Neural cell (in vitro differentiated cells): ENCODE data around the gene LANCL3. TPM values are rescaled to one million over a fixed set of nuclear protein-coding genes. Genes with fewer than 3 reads are reported as not detected.
A peak's percentile ranks its signal among the peaks of the same experiment; 100 is the strongest.

Source experiments
- H2AFZ ChIP-seq: fragments of 200-600, 300-800 bp; sonication (generic), shearing (Covaris generic); 2 replicates; pipeline ENCODE4 v1.6.0; 2014; ENCODE audit warnings: low read depth, mild to moderate bottlenecking, antibody characterized with exemption, low read length, moderate library complexity
- H3F3A ChIP-seq: fragments of 200-600 bp; shearing (Covaris generic); 2 replicates; pipeline ENCODE4 v1.6.1; 2016; ENCODE audit warnings: mild to moderate bottlenecking, moderate library complexity, mixed read lengths, antibody characterized with exemption, low read length; ENCODE audit not compliant: insufficient read depth, poor library complexity, severe bottlenecking
- H3K27ac ChIP-seq: fragments of 200-600, 300-800 bp; sonication (generic), shearing (Covaris generic); 2 replicates; pipeline ENCODE4 v1.5.1; 2014; ENCODE audit warnings: mild to moderate bottlenecking, low read length, moderate library complexity
- H3K27me3 ChIP-seq: fragments of 300-800, 200-600 bp; sonication (generic), shearing (Covaris generic); 2 replicates; pipeline ENCODE4 v1.6.0; 2014; ENCODE audit warnings: mild to moderate bottlenecking, low read depth, low read length, moderate library complexity; ENCODE audit not compliant: insufficient read depth
- H3K36me3 ChIP-seq: fragments of 300-800, 200-600 bp; sonication (generic), shearing (Covaris generic); 2 replicates; pipeline ENCODE4 v1.5.1; 2014; ENCODE audit warnings: mild to moderate bottlenecking, antibody characterized with exemption, low read length, moderate library complexity; ENCODE audit not compliant: insufficient read depth
- H3K4me2 ChIP-seq: fragments of 300-800, 200-600 bp; sonication (generic), shearing (Covaris generic); 2 replicates; pipeline ENCODE4 v1.6.0; 2014; ENCODE audit warnings: mild to moderate bottlenecking, low read length
- H3K4me3 ChIP-seq: fragments of 300-800, 200-600 bp; sonication (generic), shearing (Covaris generic); 2 replicates; pipeline ENCODE4 v1.5.1; 2014; ENCODE audit warnings: mild to moderate bottlenecking, low read length, moderate library complexity
- H3K79me2 ChIP-seq: fragments of 200-600 bp; shearing (Covaris generic); replicated peaks from 2 replicates; pipeline ENCODE4 v1.6.0; 2014; ENCODE audit warnings: mild to moderate bottlenecking, low read length, moderate library complexity; ENCODE audit not compliant: insufficient read depth
- H3K9ac ChIP-seq: fragments of 300-800, 200-600 bp; sonication (generic), shearing (Covaris generic); 2 replicates; pipeline ENCODE4 v1.6.1; 2016; ENCODE audit warnings: mild to moderate bottlenecking, low read length, mixed read lengths
- H3K9me2 ChIP-seq: fragments of 200-600 bp; shearing (Covaris generic); 2 replicates; pipeline ENCODE4 v1.6.1; 2016; ENCODE audit warnings: mild to moderate bottlenecking, low read length, mixed read lengths; ENCODE audit not compliant: insufficient read depth
- H3K9me3 ChIP-seq: fragments of 200-600, 300-800 bp; sonication (generic), shearing (Covaris generic); 2 replicates; pipeline ENCODE4 v1.6.1; 2016; ENCODE audit warnings: mild to moderate bottlenecking, mixed run types, low read length, moderate library complexity, mixed read lengths
- H4K20me1 ChIP-seq: fragments of 200-600 bp; shearing (Covaris generic); 2 replicates; pipeline ENCODE4 v1.6.1; 2016; ENCODE audit warnings: mild to moderate bottlenecking, mixed run types; ENCODE audit not compliant: insufficient read depth
- EP300 ChIP-seq: fragments of 450-650 bp; conservative IDR thresholded peaks from 2 replicates; pipeline ENCODE4 v1.6.1; 2014; ENCODE audit warnings: antibody characterized with exemption, mild to moderate bottlenecking, moderate library complexity; ENCODE audit not compliant: poor library complexity, severe bottlenecking
- EZH2 ChIP-seq: fragments of 200-600, 300-800 bp; shearing (Covaris generic), sonication (generic); IDR thresholded peaks from 2 replicates; pipeline ENCODE4 v1.6.1; 2014; ENCODE audit warnings: antibody characterized with exemption, low read length, borderline replicate concordance, mild to moderate bottlenecking; ENCODE audit not compliant: insufficient read depth, poor library complexity, severe bottlenecking
- MXI1 ChIP-seq: fragments of 450-650 bp; conservative IDR thresholded peaks from 2 replicates; pipeline ENCODE4 v1.6.1; 2014; ENCODE audit warnings: antibody characterized with exemption, mild to moderate bottlenecking; ENCODE audit not compliant: poor library complexity, severe bottlenecking
- POLR2AphosphoS5 ChIP-seq: IDR thresholded peaks from 2 replicates; pipeline ENCODE4 v1.6.1; 2012
- RAD21 ChIP-seq: fragments of 450-650 bp; conservative IDR thresholded peaks from 2 replicates; pipeline ENCODE4 v1.6.1; 2014; ENCODE audit warnings: antibody characterized with exemption, mild to moderate bottlenecking, moderate library complexity
- SMC3 ChIP-seq: fragments of 450-650 bp; conservative IDR thresholded peaks from 2 replicates; pipeline ENCODE4 v1.6.1; 2014; ENCODE audit warnings: antibody characterized with exemption, mild to moderate bottlenecking, moderate library complexity; ENCODE audit not compliant: poor library complexity
- TAF1 ChIP-seq: IDR thresholded peaks from 2 replicates; pipeline ENCODE4 v1.6.1; 2012; ENCODE audit warnings: low read depth
- polyA plus RNA-seq: library from polyadenylated mRNA; depleted of rRNA; stranded (reverse); fragments of >200 nt; gene quantifications from 2 replicates; pipeline ENCODE4 v1.2.3, GENCODE V29; 2014
- TF ChIP-seq, protein P1 (sequence below): IDR thresholded peaks from 2 replicates; pipeline ENCODE4 v1.6.1; 2012; ENCODE audit warnings: borderline replicate concordance
- TF ChIP-seq, protein P2 (sequence below): fragments of 450-650 bp; IDR thresholded peaks from 2 replicates; pipeline ENCODE4 v1.5.1; 2014; ENCODE audit warnings: antibody characterized with exemption, mild to moderate bottlenecking, moderate library complexity; ENCODE audit not compliant: poor library complexity, severe bottlenecking

Gene LANCL3
- polyA plus RNA-seq, 1 donor from 2014 or later = 0.35 TPM

- H3K4me3 ChIP-seq = peak within 1 kb of the TSS; percentile 66
- peak within 1 kb of the TSS; percentile 50 for H3K9ac ChIP-seq
- no peaks in the 10 kb centered on the region for H3K36me3 ChIP-seq
- no peaks in the 10 kb centered on the region for H3K27me3 ChIP-seq
- no peak within 1 kb of the TSS for H2AFZ ChIP-seq
- H3K27ac ChIP-seq = peak within 1 kb of the TSS; percentile 20
- no peak for TF ChIP-seq TAF1
- TF ChIP-seq EZH2 = no peak
- peak; percentile 32 for TF ChIP-seq POLR2AphosphoS5
- TF ChIP-seq MXI1 = peak; percentile 30
- TF ChIP-seq RAD21 = no peak
- TF ChIP-seq, protein P1, sequence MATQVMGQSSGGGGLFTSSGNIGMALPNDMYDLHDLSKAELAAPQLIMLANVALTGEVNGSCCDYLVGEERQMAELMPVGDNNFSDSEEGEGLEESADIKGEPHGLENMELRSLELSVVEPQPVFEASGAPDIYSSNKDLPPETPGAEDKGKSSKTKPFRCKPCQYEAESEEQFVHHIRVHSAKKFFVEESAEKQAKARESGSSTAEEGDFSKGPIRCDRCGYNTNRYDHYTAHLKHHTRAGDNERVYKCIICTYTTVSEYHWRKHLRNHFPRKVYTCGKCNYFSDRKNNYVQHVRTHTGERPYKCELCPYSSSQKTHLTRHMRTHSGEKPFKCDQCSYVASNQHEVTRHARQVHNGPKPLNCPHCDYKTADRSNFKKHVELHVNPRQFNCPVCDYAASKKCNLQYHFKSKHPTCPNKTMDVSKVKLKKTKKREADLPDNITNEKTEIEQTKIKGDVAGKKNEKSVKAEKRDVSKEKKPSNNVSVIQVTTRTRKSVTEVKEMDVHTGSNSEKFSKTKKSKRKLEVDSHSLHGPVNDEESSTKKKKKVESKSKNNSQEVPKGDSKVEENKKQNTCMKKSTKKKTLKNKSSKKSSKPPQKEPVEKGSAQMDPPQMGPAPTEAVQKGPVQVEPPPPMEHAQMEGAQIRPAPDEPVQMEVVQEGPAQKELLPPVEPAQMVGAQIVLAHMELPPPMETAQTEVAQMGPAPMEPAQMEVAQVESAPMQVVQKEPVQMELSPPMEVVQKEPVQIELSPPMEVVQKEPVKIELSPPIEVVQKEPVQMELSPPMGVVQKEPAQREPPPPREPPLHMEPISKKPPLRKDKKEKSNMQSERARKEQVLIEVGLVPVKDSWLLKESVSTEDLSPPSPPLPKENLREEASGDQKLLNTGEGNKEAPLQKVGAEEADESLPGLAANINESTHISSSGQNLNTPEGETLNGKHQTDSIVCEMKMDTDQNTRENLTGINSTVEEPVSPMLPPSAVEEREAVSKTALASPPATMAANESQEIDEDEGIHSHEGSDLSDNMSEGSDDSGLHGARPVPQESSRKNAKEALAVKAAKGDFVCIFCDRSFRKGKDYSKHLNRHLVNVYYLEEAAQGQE = no peak
- TF ChIP-seq, protein P2, sequence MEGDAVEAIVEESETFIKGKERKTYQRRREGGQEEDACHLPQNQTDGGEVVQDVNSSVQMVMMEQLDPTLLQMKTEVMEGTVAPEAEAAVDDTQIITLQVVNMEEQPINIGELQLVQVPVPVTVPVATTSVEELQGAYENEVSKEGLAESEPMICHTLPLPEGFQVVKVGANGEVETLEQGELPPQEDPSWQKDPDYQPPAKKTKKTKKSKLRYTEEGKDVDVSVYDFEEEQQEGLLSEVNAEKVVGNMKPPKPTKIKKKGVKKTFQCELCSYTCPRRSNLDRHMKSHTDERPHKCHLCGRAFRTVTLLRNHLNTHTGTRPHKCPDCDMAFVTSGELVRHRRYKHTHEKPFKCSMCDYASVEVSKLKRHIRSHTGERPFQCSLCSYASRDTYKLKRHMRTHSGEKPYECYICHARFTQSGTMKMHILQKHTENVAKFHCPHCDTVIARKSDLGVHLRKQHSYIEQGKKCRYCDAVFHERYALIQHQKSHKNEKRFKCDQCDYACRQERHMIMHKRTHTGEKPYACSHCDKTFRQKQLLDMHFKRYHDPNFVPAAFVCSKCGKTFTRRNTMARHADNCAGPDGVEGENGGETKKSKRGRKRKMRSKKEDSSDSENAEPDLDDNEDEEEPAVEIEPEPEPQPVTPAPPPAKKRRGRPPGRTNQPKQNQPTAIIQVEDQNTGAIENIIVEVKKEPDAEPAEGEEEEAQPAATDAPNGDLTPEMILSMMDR = no peak
- H3K9me2 ChIP-seq = no peaks in the 10 kb centered on the region
- no peaks in the 10 kb centered on the region for H4K20me1 ChIP-seq
- H3K9me3 ChIP-seq = no peaks in the 10 kb centered on the region
- no peaks in the 10 kb centered on the region for H3K79me2 ChIP-seq
- no peaks in the 10 kb centered on the region for H3F3A ChIP-seq
- no peak within 1 kb of the TSS for H3K4me2 ChIP-seq
These were observed 114.2 kb downstream of the LANCL3 start, which contains the start of gene XK for GRCh38 chrX:37685381-37686359. TSS of gene XK (plus strand) at chrX:37685791. CDS start at chrX:37685962, 171 bp downstream.

- TF ChIP-seq EP300 (no peak), SMC3 (no peak), RAD21 (no peak), EZH2 (no peak), TAF1 (no peak), POLR2AphosphoS5 (no peak), MXI1 (no peak)
- TF ChIP-seq, protein P1 = no peak
- TF ChIP-seq, protein P2 = no peak
- Histone ChIP-seq H3K9me3 (no peaks in the 10 kb centered on the region), H3F3A (no peaks in the 10 kb centered on the region), H3K27me3 (no peaks in the 10 kb centered on the region), H3K4me3 (peak overlapping the region; percentile 66), H4K20me1 (no peaks in the 10 kb centered on the region), H3K9ac (peak overlapping the region; percentile 50), H3K27ac (no peak overlapping the region), H3K79me2 (no peaks in the 10 kb centered on the region), H2AFZ (no peak overlapping the region), H3K9me2 (no peaks in the 10 kb centered on the region), H3K36me3 (no peaks in the 10 kb centered on the region), H3K4me2 (no peak overlapping the region)
These were observed 115.0 kb downstream of the LANCL3 start for GRCh38 chrX:37686369-37686995.
